ENCODE data around the gene DDAH1. TPM values are rescaled to one million over a fixed set of nuclear protein-coding genes. Genes with fewer than 3 reads are reported as not detected.

The DDAH1 gene
- total RNA-seq, 1 experiment from 2014 or later = 65.9 TPM

DNA sequence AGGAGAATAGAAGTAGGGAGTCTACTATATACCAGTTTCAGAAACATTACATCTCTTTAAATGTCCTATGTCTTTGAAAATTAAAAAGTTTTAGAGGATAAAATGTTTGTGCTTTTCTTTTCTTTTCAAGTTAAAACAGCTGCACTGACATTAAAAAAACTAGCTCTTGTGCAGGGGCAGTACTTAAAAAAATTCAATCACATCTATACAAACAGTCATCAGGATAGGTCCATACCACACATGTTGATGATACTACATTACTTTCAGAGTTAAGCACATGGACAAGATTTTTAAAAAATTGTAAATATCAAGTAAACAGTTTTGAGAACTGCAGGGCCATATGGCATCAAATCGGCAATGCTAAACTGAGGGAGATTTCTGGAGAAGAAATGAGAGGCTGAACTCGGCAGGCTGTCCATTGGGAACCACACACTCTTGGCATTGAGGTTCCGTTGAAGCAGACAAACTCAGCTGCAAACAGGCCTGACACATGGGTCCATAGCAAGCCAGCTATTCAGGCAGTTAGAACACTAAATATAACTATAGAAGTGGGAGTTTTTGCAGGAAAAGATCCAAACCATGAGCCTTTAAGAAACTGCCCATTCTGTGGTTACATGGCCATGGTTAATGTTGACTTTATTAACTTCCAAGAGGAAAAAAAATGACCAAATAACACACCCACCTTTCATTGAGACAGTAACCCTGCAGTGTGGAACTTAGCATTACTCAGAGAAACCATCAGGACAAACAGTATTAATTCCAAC lies 104.0 kb downstream of the DDAH1 start:
- intact Hi-C loops (cut with micrococcal nuclease) = loop anchor here (1.0 to 5.0 kb wide), 8 partner anchors 10 to 219 kb away; partner anchors contain the start of gene CCN1
- H3K4me1 ChIP-seq (ENCODE audit: insufficient read depth, low read length) = peaks cover 41% of the 10 kb centered on the region
- TF ChIP-seq, protein P1, sequence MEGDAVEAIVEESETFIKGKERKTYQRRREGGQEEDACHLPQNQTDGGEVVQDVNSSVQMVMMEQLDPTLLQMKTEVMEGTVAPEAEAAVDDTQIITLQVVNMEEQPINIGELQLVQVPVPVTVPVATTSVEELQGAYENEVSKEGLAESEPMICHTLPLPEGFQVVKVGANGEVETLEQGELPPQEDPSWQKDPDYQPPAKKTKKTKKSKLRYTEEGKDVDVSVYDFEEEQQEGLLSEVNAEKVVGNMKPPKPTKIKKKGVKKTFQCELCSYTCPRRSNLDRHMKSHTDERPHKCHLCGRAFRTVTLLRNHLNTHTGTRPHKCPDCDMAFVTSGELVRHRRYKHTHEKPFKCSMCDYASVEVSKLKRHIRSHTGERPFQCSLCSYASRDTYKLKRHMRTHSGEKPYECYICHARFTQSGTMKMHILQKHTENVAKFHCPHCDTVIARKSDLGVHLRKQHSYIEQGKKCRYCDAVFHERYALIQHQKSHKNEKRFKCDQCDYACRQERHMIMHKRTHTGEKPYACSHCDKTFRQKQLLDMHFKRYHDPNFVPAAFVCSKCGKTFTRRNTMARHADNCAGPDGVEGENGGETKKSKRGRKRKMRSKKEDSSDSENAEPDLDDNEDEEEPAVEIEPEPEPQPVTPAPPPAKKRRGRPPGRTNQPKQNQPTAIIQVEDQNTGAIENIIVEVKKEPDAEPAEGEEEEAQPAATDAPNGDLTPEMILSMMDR (conservative IDR thresholded peaks at IDR 0.05; ENCODE audit: low read depth, low read length) = no peak
- TF ChIP-seq EZH2phosphoT487 (IDR thresholded peaks at IDR 0.05; ENCODE audit: borderline replicate concordance, low read length) (no peak), EZH2 (IDR thresholded peaks at IDR 0.05; ENCODE audit: low read length, unreplicated experiment) (no peak)
- no peaks in the 10 kb centered on the region for H3K9me3 ChIP-seq (ENCODE audit: low read length)
- H3F3A ChIP-seq (ENCODE audit: low read length, unreplicated experiment) = peaks cover 12% of the 10 kb centered on the region
- H2AFZ ChIP-seq (ENCODE audit: low read length) = no peak overlapping the region
- CTCF ChIA-PET = interaction anchor here (0.8 kb wide), 1 partner anchor 17 kb away, joined by 3 read pairs; no protein-coding TSS in a partner anchor
- 0 out of 2 replicates have a peak overlapping the region, but pooled peaks have one; percentile 5 for H3K4me3 ChIP-seq (ENCODE audit: low read length)
- no peaks in the 10 kb centered on the region for H3K27me3 ChIP-seq (ENCODE audit: low read length)
- H3K9me2 ChIP-seq (replicated peaks; ENCODE audit: low read length) = no peaks in the 10 kb centered on the region
- ATAC-seq (peak; percentile 70), DNase-seq (peak; percentile 83)
- H3K36me3 ChIP-seq (ENCODE audit: low read depth, low read length) = peaks cover 5% of the 10 kb centered on the region; the same call in 1 of the 2 replicates
- H3K9ac ChIP-seq (ENCODE audit: low read length) = peak overlapping the region; percentile 46
- POLR2A ChIA-PET (ENCODE audit: unreplicated experiment) = interaction anchor here (0.6 to 1.2 kb wide), 5 partner anchors 14 to 659 kb away, joined by 3 to 9 read pairs (median 4); partner anchors contain the start of gene CCN1
- peaks cover 70% of the 10 kb centered on the region for H3K79me2 ChIP-seq (ENCODE audit: low read length)
- H3K27ac ChIP-seq (ENCODE audit: low read length) = peak overlapping the region; percentile 84
- H3K4me2 ChIP-seq (ENCODE audit: low read length) = peak overlapping the region; percentile 60
- BruUV-seq (replicated peaks) = TSS peak; percentile 82
- no peaks in the 10 kb centered on the region for H4K20me1 ChIP-seq (ENCODE audit: low read length)

DNA sequence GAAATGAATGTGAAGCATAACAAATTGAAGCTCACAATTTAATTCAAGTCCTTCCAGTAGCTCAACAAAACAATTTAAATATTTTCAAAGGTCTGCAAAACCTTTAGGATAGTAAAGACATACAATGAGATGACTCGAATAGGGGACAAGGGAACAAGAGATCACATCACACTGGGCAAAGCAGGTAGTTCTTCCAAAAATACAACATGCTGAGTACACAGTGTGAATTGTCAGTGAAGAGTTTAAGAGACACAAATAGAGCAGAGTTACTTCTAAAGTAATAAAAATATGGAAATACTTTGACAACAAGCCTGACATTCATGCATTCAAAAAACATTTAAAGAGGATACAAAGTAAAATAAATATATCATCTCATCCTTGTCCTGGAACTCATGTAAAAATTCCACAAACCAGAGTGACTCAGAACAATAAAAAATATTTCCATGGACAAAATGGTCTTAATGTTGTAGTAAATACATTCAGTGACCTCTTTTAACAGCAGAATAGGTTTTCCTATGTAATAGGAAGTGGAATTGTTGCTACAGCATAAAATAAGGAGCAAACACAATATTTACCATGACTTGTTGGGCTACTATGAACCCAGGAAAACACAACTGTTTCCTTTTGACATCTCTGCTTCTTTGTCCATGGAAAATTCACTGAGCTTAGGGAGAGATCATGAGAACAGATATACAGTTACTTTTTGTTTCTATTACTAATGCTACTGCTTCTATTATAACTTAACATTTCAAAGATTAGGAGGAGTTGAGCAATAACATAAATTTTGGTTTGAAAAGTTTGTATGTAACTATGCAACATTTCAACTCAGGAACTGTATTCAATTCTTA lies 104.9 kb downstream of the DDAH1 start:
- Histone ChIP-seq H3K27ac (ENCODE audit: low read length) (peak overlapping the region; percentile 84), H3K4me3 (ENCODE audit: low read length) (0 out of 2 replicates have a peak overlapping the region, but pooled peaks have one; percentile 5), H3K79me2 (ENCODE audit: low read length) (peaks cover 62% of the 10 kb centered on the region), H2AFZ (ENCODE audit: low read length) (no peak overlapping the region), H4K20me1 (ENCODE audit: low read length) (no peaks in the 10 kb centered on the region), H3K36me3 (ENCODE audit: low read depth, low read length) (peaks cover 5% of the 10 kb centered on the region; the same call in 1 of the 2 replicates), H3K9me3 (ENCODE audit: low read length) (no peaks in the 10 kb centered on the region), H3K9ac (ENCODE audit: low read length) (peak overlapping the region; percentile 46), H3F3A (ENCODE audit: low read length, unreplicated experiment) (peaks cover 12% of the 10 kb centered on the region), H3K27me3 (ENCODE audit: low read length) (no peaks in the 10 kb centered on the region), H3K4me2 (ENCODE audit: low read length) (peak overlapping the region; percentile 60), H3K9me2 (replicated peaks; ENCODE audit: low read length) (no peaks in the 10 kb centered on the region), H3K4me1 (ENCODE audit: insufficient read depth, low read length) (peaks cover 38% of the 10 kb centered on the region)
- BruUV-seq (replicated peaks) = no TSS peak
- TF ChIP-seq EZH2phosphoT487 (IDR thresholded peaks at IDR 0.05; ENCODE audit: borderline replicate concordance, low read length) = no peak
- TF ChIP-seq, protein P1 (conservative IDR thresholded peaks at IDR 0.05; ENCODE audit: low read depth, low read length) = no peak
- no peak for TF ChIP-seq EZH2 (IDR thresholded peaks at IDR 0.05; ENCODE audit: low read length, unreplicated experiment)
- CTCF ChIA-PET = interaction anchor here (0.6 kb wide), 1 partner anchor 16 kb away, joined by 3 read pairs; no protein-coding TSS in a partner anchor
- DNase-seq = peak; percentile 87
- POLR2A ChIA-PET (ENCODE audit: unreplicated experiment) = interaction anchor here (0.5 to 1.2 kb wide), 6 partner anchors 16 to 853 kb away, joined by 3 to 9 read pairs (median 3); partner anchors contain the start of genes CCN1 and GNG5
- ATAC-seq = peak; percentile 64
- intact Hi-C loops (cut with micrococcal nuclease) = loop anchor here (1.0 to 5.0 kb wide), 5 partner anchors 9 to 48 kb away; no protein-coding TSS in a partner anchor

Data from PC-3 (cell line).